Type B pancreatic cell (in vitro differentiated cells): ENCODE results near the gene WDR93. TPM values are rescaled to one million over a fixed set of nuclear protein-coding genes. Genes with fewer than 3 reads are reported as not detected.

Source experiments
- DNase-seq: peaks from one replicate; pipeline ENCODE4 v3.0.0; 2021; ENCODE audit warnings: mixed read lengths; ENCODE audit not compliant: unreplicated experiment; ENCODE audit errors: extremely low spot score
- H3K27ac Mint-ChIP-seq: 2 replicates; pipeline ENCODE4 v1.8.0; 2021; ENCODE audit warnings: mild to moderate bottlenecking, mixed read lengths
- H3K27me3 Mint-ChIP-seq: 2 replicates; pipeline ENCODE4 v1.8.0; 2021; ENCODE audit warnings: mixed read lengths
- H3K36me3 Mint-ChIP-seq: 2 replicates; pipeline ENCODE4 v1.8.0; 2021; ENCODE audit warnings: mixed read lengths
- H3K4me1 Mint-ChIP-seq: one replicate; pipeline ENCODE4 v1.8.0; 2021; ENCODE audit warnings: mixed read lengths; ENCODE audit not compliant: unreplicated experiment
- H3K4me3 Mint-ChIP-seq: 2 replicates; pipeline ENCODE4 v1.8.0; 2021; ENCODE audit warnings: mild to moderate bottlenecking, mixed read lengths
- H3K9me3 Mint-ChIP-seq: 2 replicates; pipeline ENCODE4 v1.8.0; 2021; ENCODE audit warnings: mixed read lengths
- CTCF ChIP-seq: fragments of 200-600 bp; sonication (generic); conservative IDR thresholded peaks from 2 replicates; pipeline ENCODE4 v1.5.0; 2021; ENCODE audit warnings: antibody characterized with exemption, mild to moderate bottlenecking
- total RNA-seq: library from RNA; stranded (reverse); gene quantifications from 2 replicates; pipeline ENCODE4 v1.2.1, GENCODE V29; 2021; ENCODE audit warnings: low replicate concordance

WDR93 gene
- total RNA-seq, 1 donor from 2014 or later: 1.5 TPM

- no peak overlapping the region for H3K27ac Mint-ChIP-seq
- H3K36me3 Mint-ChIP-seq: no peaks in the 10 kb centered on the region
- DNase-seq: no peak
- no peak overlapping the region for H3K4me3 Mint-ChIP-seq
- no peak for TF ChIP-seq CTCF
- peaks cover 14% of the 10 kb centered on the region for H3K27me3 Mint-ChIP-seq
- H3K9me3 Mint-ChIP-seq: no peaks in the 10 kb centered on the region
- peaks cover 4% of the 10 kb centered on the region for H3K4me1 Mint-ChIP-seq
Measured at GRCh38 chr15:89668171-89668570, 22.4 kb upstream of the WDR93 start.

GRCh38 chr15:89669309-89669865 lies 21.2 kb upstream of the WDR93 start:
- Mint-ChIP-seq H3K4me1 (peaks cover 4% of the 10 kb centered on the region), H3K27me3 (peaks cover 15% of the 10 kb centered on the region), H3K36me3 (no peaks in the 10 kb centered on the region), H3K27ac (no peak overlapping the region), H3K4me3 (no peak overlapping the region), H3K9me3 (no peaks in the 10 kb centered on the region)
- no peak for TF ChIP-seq CTCF
- no peak for DNase-seq

- Mint-ChIP-seq H3K27ac (no peak overlapping the region), H3K36me3 (no peaks in the 10 kb centered on the region), H3K4me3 (no peak overlapping the region), H3K9me3 (no peaks in the 10 kb centered on the region), H3K4me1 (peaks cover 2% of the 10 kb centered on the region), H3K27me3 (peaks cover 13% of the 10 kb centered on the region)
- no peak for TF ChIP-seq CTCF
- no peak for DNase-seq
Measured at GRCh38 chr15:89669941-89670340, 20.7 kb upstream of the WDR93 start.

DNA sequence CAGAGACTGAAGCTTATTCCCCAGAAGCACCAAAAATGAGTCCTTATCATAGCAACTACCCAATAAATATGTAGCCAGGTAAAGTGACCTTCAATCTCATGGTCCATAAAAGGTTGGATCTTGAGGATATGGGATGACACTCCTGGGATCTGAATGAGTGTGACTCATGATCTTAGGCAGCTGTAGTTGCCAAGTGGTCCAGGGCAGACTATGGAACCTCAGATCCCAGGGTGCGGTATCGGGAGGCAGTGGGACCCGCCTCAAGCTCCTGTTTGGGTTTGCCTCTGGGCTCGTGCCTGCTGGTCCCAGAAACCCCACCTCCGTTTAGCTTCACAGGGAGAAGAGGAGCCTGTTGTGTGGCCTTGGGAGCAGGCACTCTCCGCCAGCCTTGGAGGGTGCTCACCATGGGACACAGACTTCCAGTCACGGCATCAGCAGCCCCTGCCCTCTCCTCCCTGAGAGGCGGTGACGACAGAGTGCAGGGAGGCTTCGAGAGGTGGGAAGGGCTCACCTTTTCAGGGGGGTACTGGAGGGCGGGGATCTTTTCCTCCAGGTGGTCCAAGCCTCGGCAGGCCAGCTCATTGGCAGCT lies 19.5 kb upstream of the WDR93 start:
- Mint-ChIP-seq H3K36me3 (no peaks in the 10 kb centered on the region), H3K27ac (no peak overlapping the region), H3K27me3 (peaks cover 13% of the 10 kb centered on the region), H3K4me1 (no peaks in the 10 kb centered on the region), H3K4me3 (no peak overlapping the region), H3K9me3 (no peaks in the 10 kb centered on the region)
- no peak for DNase-seq
- no peak for TF ChIP-seq CTCF

GRCh38 chr15:89671687-89672086 lies 18.9 kb upstream of the WDR93 start:
- Mint-ChIP-seq H3K9me3 (no peaks in the 10 kb centered on the region), H3K27ac (no peak overlapping the region), H3K27me3 (peaks cover 13% of the 10 kb centered on the region), H3K4me3 (no peak overlapping the region), H3K36me3 (no peaks in the 10 kb centered on the region), H3K4me1 (no peaks in the 10 kb centered on the region)
- no peak for DNase-seq
- no peak for TF ChIP-seq CTCF
